Right lobe of liver (tissue), 4 donors: ENCODE data around the gene ZNF331.

ENCODE experiments used
- POLR2A ChIP-seq: fragments of 450-650 bp; IDR thresholded peaks from one replicate; pipeline ENCODE4 v1.6.1; 2017; ENCODE audit warnings: antibody characterized with exemption, mild to moderate bottlenecking
- TF ChIP-seq, protein P1 (sequence below), 4 donors: fragments of 200-600 bp in 3 of 4; fragments of 450-650 bp in 1 of 4; IDR thresholded peaks; one replicate each; pipeline versions ENCODE4 v1.5.1 to v1.8.0; 2016 to 2022; ENCODE audit warnings: antibody characterized with exemption in 4 of 4, mild to moderate bottlenecking in 2 of 4
- donor health status: DM: no; HTN: no; CAD: no.
- donor health status: DM: no; HTN: no; CAD: no.
- donor health status: DM: no; HTN: yes; CAD: no.

DNA sequence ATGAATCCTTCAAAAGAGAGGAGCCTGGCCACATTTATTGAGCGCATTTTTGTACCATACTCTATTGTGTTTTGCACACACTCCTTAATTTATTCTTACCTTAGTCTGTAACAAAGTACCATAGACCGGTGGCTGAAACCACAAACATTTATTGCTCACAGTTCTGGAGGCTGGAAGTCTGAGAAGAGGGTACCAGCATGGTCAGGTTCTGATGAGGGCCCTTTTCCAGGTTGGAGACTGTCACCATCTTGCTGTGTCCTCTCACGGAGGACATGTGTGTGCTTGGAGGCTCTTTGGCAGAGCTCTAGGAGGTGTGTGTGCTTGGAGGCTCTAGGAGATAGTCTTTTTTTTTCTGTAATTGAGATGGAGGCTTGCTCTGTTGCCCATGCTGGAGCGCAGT lies 2.1 kb downstream of the ZNF331 start:
- TF ChIP-seq POLR2A, result no peak
- TF ChIP-seq, protein P1, sequence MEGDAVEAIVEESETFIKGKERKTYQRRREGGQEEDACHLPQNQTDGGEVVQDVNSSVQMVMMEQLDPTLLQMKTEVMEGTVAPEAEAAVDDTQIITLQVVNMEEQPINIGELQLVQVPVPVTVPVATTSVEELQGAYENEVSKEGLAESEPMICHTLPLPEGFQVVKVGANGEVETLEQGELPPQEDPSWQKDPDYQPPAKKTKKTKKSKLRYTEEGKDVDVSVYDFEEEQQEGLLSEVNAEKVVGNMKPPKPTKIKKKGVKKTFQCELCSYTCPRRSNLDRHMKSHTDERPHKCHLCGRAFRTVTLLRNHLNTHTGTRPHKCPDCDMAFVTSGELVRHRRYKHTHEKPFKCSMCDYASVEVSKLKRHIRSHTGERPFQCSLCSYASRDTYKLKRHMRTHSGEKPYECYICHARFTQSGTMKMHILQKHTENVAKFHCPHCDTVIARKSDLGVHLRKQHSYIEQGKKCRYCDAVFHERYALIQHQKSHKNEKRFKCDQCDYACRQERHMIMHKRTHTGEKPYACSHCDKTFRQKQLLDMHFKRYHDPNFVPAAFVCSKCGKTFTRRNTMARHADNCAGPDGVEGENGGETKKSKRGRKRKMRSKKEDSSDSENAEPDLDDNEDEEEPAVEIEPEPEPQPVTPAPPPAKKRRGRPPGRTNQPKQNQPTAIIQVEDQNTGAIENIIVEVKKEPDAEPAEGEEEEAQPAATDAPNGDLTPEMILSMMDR (IDR thresholded peaks at IDR 0.05), result no peak
